Astrocyte (in vitro differentiated cells and primary cell): ENCODE data around the gene CHST5.

Source experiments
- CTCF ChIP-seq: IDR thresholded peaks from 2 replicates; pipeline ENCODE4 v1.5.1; 2011; ENCODE audit warnings: low read depth, mild to moderate bottlenecking, inconsistent platforms, low read length, moderate library complexity; ENCODE audit not compliant: insufficient read depth
- EZH2 ChIP-seq: IDR thresholded peaks from 2 replicates; pipeline ENCODE4 v1.6.1; 2012; ENCODE audit warnings: mild to moderate bottlenecking, low read length, inconsistent platforms; ENCODE audit not compliant: insufficient read depth

DNA sequence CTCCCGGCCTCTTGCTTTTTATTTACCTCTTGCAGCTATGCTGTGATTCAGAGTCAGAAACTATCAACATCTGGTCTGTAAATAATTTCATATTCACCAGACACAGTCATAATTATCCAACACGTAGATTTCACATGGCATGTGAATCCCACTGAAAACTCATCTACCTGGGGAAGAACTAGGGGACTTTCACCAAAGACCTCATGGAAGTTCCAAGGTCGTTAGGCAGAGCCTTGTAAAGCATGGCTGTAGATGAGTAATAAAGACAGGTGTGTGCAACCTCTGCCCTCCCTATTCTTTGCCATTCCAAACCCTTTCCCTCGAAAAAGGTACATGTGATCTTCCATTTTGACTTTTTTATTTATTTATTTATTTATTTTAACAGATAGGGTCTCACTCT is 1.9 kb upstream of the CHST5 start:
- TF ChIP-seq CTCF (no peak), EZH2 (no peak)
